Measurements from ENCODE around the gene TSPAN16.

DNA sequence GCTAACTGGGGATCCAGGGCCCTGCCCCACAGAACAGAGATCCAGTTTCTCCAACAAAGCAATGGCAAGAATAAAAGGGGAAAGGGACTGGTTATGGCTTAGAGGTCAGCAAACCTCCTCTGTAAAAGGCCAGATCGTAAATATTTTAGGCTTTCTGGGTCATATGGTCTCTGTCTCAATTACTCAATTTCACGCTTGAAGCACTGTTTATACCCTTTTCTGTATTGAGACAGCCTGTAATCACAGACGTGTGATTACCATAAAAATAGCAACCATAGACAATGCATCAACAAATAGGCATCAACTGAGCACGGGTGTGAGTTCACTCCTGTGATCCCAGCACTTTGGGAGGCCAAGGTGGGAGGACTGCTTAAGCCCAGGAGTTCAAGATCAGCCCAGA lies 34.2 kb downstream of the TSPAN16 start:
- TF ChIP-seq, protein P1, sequence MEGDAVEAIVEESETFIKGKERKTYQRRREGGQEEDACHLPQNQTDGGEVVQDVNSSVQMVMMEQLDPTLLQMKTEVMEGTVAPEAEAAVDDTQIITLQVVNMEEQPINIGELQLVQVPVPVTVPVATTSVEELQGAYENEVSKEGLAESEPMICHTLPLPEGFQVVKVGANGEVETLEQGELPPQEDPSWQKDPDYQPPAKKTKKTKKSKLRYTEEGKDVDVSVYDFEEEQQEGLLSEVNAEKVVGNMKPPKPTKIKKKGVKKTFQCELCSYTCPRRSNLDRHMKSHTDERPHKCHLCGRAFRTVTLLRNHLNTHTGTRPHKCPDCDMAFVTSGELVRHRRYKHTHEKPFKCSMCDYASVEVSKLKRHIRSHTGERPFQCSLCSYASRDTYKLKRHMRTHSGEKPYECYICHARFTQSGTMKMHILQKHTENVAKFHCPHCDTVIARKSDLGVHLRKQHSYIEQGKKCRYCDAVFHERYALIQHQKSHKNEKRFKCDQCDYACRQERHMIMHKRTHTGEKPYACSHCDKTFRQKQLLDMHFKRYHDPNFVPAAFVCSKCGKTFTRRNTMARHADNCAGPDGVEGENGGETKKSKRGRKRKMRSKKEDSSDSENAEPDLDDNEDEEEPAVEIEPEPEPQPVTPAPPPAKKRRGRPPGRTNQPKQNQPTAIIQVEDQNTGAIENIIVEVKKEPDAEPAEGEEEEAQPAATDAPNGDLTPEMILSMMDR (IDR thresholded peaks at IDR 0.05; ENCODE audit: low read depth, low read length, poor library complexity, severe bottlenecking) = no peak
- no peak for TF ChIP-seq EZH2phosphoT487 (IDR thresholded peaks at IDR 0.05; ENCODE audit: borderline replicate concordance, low read length)
